ENCODE data around the gene PRSS35.
"Not testable (repeated sequence)": the region's sequence is repeated elsewhere in the genome, so short reads cannot be mapped to it uniquely, and the experiment has no call there.

PRSS35 gene

DNA sequence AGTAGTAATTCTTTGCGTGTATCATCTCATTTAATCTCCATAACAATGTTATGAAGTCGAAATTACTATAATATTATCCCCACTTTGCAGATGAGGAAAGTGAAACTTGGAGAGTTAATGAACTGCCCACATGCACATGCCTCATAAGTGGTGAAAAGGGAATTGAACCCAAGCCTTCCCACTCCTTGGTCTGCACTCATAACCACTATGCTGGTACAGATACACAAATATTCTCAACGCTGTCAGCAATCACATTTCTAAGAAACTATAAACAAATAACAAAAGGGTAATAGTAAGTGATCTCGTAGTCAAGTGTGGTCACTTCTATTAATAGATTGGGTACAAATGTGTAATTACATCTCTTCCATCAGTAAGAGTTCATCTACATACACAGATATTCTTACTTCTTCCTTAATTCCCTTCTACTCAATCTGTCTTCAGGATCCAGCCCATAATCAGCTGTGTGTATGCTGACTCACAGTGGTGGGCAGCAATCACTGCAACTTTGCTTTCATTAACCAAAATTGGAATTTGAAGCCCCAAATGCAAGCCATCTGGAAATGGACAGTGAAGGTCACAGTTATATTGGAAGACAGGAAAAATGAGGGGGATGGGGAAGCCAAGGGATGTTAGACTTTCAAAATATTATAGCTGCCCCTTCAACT, 6.6 kb downstream of the PRSS35 start:
- no peak for DNase-seq (ENCODE audit: low spot score)

DNA sequence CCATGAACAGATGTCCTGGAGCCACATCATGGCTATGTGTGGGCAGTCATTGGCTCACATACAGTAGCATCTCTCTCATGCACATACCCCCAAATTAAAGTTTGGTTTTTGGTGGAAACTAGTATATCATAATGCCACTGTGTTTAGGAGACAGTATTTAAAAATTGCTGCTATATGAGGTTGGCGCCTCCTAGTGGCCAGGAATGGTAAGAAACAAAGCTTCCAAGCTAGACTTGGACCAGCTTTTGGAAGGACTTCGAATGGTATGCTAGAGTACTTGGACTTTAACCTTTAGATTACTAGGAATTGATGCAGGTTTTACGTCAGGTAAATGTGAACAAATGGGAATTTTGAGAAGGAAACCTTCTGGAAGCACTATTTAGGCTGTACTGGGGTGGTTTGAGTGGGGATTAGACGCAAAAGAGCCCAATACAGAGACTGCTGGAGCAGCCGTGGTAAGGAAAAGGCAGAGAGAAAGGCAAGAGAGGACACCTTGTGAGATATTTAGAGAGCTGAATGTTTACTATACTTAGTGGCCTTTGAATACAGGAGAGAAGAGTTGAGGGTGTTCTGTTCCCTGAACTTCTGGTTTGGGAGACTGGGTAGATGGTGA, 23.8 kb downstream of the PRSS35 start:
- DNase-seq (ENCODE audit: low spot score) = peak; percentile 54

DNA sequence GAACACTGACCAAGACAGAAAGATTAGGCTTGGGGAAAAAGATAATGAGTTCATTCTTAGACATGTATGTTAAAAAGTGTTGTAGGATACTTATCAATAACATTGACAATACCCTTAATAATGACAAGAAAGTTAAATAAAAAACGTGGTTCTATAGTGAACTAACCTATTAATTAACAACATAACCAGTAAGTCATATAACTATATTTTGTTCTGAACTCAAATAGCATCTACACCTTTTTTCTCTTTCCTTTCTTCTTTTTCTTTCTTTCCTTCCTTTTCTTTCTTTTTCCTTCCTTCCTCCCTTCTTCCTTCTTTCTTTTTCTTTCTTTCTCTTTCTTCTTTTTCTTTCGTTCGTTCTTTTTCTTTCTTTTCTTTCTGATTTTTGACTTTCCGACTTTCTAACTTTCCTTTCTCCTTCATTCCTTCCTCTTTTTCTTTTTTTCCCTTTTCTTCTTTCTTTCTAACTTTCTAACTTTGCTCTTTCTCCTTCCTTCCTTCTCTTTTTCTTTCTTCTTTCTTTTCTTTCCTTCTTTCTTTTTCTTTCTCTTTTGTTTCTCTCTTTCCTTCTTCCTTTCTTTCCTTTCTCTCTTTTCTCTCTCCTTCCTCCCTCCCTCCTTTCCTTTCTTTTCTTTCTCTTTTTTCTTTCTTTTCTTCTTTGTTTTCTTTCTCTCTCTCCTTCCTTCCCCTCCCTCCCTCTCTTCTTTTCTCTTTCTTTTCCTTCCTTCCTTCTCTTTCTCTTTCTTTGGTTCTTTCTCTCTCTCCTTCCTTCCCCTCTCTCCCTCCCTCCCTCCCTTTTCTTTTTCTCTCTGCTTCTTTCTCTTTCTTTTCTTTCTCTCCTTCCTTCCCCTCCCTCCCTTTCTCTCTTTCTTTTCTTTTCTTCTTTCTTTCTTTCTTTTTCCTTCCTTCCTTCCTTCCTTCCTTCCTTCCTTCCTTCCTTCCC, 24.6 kb downstream of the PRSS35 start:
- no peak for DNase-seq (ENCODE audit: low spot score)

DNA sequence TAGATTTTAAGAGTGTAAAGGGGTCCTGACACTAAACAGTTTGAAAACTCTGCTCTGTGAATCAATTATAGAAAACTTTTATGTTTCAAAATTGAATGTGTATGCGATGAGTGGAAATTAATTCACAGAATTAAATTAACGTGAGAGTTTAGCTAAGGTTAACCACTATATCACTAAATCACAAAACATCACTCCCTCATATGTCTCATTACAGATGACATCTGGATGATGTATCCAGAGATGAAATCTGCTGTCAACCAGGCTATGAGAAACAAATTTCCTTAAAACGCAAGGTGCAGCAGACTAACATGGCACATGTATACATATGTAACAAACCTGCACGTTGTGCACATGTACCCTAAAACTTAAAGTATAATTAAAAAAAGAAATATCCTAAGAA, 27.3 kb downstream of the PRSS35 start:
- no peak for DNase-seq (ENCODE audit: low spot score)

DNA sequence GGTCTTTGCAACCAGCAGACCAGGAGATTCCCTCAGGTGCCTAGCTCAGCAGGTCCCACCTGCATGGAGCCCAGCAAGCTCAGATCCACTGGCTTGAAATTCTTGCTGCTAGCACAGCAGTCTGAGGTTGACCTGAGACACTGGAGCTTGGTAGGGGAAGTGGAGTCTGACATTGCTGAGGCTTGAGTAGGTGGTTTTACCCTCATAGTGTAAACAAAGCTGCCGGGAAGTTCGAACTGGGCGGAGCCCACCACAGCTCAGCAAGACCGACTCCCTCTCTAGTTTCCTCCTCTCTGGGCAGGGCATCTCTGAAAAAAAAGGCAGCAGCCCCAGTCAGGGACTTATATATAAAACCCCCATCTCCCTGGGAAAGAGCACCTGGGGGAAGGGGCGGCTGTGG, 34.3 kb downstream of the PRSS35 start:
- no peak for DNase-seq (ENCODE audit: low spot score)

DNA sequence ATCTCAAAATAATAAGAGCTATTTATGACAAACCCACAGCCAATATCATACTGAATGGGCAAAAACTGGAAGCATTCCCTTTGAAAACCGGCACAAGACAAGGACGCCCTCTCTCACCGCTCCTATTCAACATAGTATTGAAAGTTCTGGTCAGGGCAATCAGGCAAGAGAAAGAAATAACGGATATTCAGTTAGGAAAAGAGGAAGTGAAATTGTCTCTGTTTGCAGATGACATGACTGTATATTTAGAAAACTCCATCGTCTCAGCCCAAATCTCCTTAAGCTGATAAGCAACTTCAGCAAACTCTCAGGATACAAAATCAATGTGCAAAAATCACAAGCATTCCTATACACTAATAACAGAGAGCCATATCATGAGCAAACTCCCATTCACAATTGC, 38.1 kb downstream of the PRSS35 start:
- DNase-seq (ENCODE audit: low spot score) = not testable (repeated sequence)

DNA sequence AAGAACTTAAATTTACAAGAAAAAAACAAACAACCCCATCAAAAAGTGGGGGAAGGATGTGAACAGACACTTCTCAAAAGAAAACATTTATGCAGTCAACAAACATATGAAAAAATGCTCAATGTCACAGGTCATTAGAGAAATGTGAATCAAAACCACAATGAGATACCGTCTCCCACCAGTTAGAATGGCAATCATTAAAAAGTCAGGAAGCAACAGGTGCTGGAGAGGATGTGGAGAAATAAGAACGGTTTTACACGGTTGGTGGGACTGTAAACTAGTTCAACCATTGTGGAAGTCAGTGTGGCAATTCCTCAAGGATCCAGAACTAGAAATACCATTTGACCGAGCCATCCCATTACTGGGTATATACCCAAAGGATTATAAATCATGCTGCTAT, 39.4 kb downstream of the PRSS35 start:
- not testable (repeated sequence) for DNase-seq (ENCODE audit: low spot score)

DNA sequence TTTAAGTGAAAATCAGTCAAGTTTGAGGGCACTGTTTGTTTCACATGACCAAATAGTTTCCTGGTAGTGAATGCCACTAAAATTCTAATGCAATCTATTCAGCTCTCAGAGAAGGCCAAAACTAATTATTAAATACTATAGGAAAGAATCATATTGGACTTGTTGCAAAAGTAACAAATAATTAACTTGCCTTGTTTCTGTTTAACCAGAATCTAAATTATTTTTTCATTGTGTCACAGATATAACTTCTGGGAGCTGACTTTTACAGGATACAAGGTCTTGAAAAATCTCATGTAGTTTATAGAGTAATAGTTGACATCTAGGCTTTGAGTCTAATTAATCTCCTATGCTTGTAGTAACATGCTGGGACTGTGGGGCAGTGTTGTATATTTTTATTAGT, 44.5 kb downstream of the PRSS35 start:
- no peak for DNase-seq (ENCODE audit: low spot score)

DNA sequence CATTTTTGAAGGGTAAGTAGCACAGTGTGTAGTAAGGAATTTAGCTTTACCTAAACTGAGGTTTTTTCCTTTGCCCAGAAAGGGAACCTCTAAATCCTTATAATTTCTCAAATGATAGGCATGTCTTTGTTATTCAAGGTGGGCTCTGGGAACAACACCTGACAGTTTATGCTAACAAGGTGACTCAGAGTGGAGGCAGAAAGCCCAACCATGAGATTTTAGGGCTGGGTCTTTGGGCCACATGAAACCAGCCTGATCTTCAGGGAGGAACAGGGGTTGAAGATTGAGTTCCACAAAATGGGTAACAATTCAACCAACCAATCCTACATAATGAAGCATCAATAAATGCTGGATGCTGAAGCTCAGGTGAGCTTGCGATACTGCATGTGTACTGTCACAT, 46.6 kb downstream of the PRSS35 start:
- no peak for DNase-seq (ENCODE audit: low spot score)

DNA sequence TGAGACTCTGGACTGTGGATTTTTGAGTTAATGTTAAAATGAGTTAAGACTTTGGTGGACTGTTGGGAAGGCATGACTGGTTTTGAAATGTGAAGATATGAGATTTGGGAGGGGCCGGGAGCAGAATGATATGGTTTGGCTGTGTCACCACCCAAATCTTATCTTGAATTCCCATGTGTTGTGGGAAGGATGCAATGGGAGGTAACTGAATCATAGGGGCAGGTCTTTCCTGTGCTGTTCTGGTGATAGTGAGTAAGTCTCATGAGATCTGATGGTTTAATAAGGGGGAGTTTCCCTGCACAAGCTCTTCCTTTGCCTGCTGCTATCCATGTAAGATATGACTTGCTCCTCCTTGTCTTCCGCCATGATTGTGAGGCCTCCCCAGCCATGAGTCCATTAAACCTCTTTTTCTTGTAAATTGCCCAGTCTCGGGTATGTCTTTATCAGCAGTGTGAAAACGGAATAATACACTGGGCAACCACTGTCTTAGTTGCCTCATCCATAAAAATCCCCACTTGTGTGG, 59.4 kb downstream of the PRSS35 start:
- not testable (repeated sequence) for DNase-seq (ENCODE audit: low spot score)

DNA sequence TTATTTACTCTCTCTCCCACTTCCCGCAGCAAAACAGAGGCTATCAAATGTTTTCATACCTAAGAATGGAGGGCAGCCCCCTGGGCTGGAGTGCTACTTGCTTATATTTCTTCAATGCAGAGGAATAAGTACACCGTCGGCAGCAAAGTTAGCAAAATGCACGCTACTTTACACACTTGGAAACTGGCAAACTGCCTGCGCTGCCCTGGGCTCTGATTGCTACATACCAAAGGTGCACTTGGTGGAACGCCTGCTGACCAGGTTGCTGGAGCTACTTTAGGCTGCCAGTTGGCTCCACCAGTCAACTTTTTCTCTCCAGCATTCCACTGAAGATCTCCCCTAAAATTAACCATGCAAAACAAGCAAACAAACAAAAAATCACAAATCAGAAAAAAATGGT, 62.4 kb downstream of the PRSS35 start:
- no peak for DNase-seq (ENCODE audit: low spot score)

Measured in CD4-positive, alpha-beta T cell treated with Interleukin-2 at 100 ng/mL for 4 hours (primary cell).